Measurements from ENCODE around the gene E2F7.

GRCh38 chr12:76990716-76991115 lies 74.7 kb downstream of the E2F7 start:
- TF ChIP-seq CTCF (IDR thresholded peaks at IDR 0.05; ENCODE audit: poor library complexity, severe bottlenecking) (no peak), POLR2AphosphoS5 (IDR thresholded peaks at IDR 0.05) (no peak), RAD21 (conservative IDR thresholded peaks at IDR 0.05) (no peak), REST (IDR thresholded peaks at IDR 0.05; ENCODE audit: borderline replicate concordance) (no peak), EZH2 (IDR thresholded peaks at IDR 0.05; ENCODE audit: borderline replicate concordance, insufficient read depth, low read length, poor library complexity, severe bottlenecking) (no peak), SMC3 (conservative IDR thresholded peaks at IDR 0.05; ENCODE audit: poor library complexity) (no peak), EP300 (conservative IDR thresholded peaks at IDR 0.05; ENCODE audit: poor library complexity, severe bottlenecking) (no peak), MXI1 (conservative IDR thresholded peaks at IDR 0.05; ENCODE audit: poor library complexity, severe bottlenecking) (no peak)

Data from neural cell (in vitro differentiated cells).